Measurements from ENCODE around the gene SIGLEC15. TPM values are rescaled to one million over a fixed set of nuclear protein-coding genes. Genes with fewer than 3 reads are reported as not detected.
"Not testable (repeated sequence)": the region's sequence is repeated elsewhere in the genome, so short reads cannot be mapped to it uniquely, and the experiment has no call there.

SIGLEC15 gene
- total RNA-seq, 2 donors from 2014 or later = 0.26 to 2.0 TPM

DNA sequence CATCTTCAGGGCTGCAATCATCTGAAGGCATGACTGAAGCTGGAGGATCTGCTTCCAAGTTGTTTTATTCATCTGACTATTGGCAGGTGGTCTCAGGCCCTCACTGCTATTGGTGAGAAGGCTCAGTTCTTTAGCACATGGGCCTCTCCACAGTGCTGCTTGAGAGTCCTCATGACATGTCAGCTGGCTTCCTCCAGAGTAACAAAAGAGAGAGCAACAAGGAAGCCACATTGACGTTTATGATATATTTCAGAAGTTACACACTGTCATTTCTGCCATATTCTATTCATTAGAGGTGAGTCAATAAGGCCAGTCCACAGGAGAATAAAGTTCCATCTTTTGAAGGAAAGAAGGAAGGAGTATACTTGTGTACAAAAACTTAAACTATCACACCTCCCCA is 7.9 kb upstream of the SIGLEC15 start:
- Histone ChIP-seq H3K36me3 (replicated peaks in 1 of 2; ENCODE audit: insufficient read depth in 1 of 2, low read depth in 2 of 2) (no peaks in the 10 kb centered on the region), H3K27me3 (no peaks in the 10 kb centered on the region), H3K9me3 (no peaks in the 10 kb centered on the region), H3K4me1 (no peaks in the 10 kb centered on the region), H3K4me3 (no peak overlapping the region), H3K27ac (no peak overlapping the region)
- intact Hi-C loops (cut with DNase I) = no loop called here
- 44 to 60% methylated on average over 1 of the region's 1 CpG for WGBS, 2 donors
- DNase-seq (no peak), ATAC-seq (no peak)
- TF ChIP-seq POLR2A (IDR thresholded peaks at IDR 0.05) = no peak
- TF ChIP-seq, protein P1, sequence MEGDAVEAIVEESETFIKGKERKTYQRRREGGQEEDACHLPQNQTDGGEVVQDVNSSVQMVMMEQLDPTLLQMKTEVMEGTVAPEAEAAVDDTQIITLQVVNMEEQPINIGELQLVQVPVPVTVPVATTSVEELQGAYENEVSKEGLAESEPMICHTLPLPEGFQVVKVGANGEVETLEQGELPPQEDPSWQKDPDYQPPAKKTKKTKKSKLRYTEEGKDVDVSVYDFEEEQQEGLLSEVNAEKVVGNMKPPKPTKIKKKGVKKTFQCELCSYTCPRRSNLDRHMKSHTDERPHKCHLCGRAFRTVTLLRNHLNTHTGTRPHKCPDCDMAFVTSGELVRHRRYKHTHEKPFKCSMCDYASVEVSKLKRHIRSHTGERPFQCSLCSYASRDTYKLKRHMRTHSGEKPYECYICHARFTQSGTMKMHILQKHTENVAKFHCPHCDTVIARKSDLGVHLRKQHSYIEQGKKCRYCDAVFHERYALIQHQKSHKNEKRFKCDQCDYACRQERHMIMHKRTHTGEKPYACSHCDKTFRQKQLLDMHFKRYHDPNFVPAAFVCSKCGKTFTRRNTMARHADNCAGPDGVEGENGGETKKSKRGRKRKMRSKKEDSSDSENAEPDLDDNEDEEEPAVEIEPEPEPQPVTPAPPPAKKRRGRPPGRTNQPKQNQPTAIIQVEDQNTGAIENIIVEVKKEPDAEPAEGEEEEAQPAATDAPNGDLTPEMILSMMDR (IDR thresholded peaks at IDR 0.05) = no peak

GRCh38 chr18:45818765-45819164 is 6.7 kb upstream of the SIGLEC15 start:
- intact Hi-C loops (cut with DNase I); DNase-seq; ATAC-seq; H3K9me3 ChIP-seq; H3K27me3 ChIP-seq; H3K4me3 ChIP-seq; H3K4me1 ChIP-seq; H3K36me3 ChIP-seq (replicated peaks in 1 of 2; ENCODE audit: insufficient read depth in 1 of 2, low read depth in 2 of 2); H3K27ac ChIP-seq: not testable (repeated sequence)
- WGBS, 2 donors = 69 to 89% methylated on average over 8 of the region's 8 CpGs

DNA sequence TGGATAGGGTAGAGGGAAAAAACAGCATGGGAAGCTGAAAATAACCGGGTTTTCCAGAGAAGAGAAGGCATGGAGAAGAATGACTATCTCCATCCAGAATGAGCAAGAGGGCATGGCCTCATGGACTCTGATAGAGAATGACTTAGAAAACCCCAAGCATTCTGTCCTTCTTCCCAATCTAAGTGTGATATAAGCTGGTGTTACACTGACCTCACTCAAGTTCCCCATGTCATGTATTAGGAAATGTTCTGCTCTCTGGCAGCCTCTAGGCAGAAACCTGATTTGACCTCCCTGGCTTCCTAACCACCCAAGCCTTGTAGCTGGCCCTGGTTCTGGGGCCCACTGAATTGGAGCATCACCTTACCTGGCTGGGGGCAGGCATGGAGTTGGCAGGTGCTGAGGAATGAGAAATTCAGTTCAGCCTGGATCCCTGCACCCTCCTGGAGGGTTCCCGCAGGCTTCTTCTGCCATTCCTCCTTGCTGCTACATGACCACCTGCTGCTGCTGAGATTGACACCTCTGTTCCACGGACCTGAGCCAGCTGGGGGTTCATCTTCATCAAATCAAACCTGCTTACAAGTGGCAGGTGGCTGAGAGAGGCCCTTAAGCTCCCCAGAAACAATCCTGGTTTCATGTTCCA is 5.2 kb upstream of the SIGLEC15 start:
- WGBS, 2 donors = 62 to 65% methylated on average over 3 of the region's 3 CpGs
- intact Hi-C loops (cut with DNase I) = no loop called here

GRCh38 chr18:45821026-45821425 is 4.4 kb upstream of the SIGLEC15 start:
- 81 to 86% methylated on average over 2 of the region's 2 CpGs for WGBS, 2 donors
- Histone ChIP-seq H3K36me3 (replicated peaks in 1 of 2; ENCODE audit: insufficient read depth in 1 of 2, low read depth in 2 of 2) (no peaks in the 10 kb centered on the region), H3K27me3 (no peaks in the 10 kb centered on the region), H3K27ac (no peak overlapping the region), H3K4me3 (no peak overlapping the region), H3K4me1 (no peaks in the 10 kb centered on the region), H3K9me3 (no peaks in the 10 kb centered on the region)
- DNase-seq = no peak
- TF ChIP-seq, protein P1 (IDR thresholded peaks at IDR 0.05) = no peak
- no peak for TF ChIP-seq POLR2A (IDR thresholded peaks at IDR 0.05)
- ATAC-seq = no peak
- intact Hi-C loops (cut with DNase I) = no loop called here

More for the DNA sequence above, 5.2 kb upstream of the SIGLEC15 start:
- DNase-seq = no peak
- Histone ChIP-seq H3K4me3 (no peak overlapping the region), H3K27ac (no peak overlapping the region), H3K4me1 (no peaks in the 10 kb centered on the region), H3K9me3 (no peaks in the 10 kb centered on the region), H3K27me3 (no peaks in the 10 kb centered on the region), H3K36me3 (replicated peaks in 1 of 2; ENCODE audit: insufficient read depth in 1 of 2, low read depth in 2 of 2) (no peaks in the 10 kb centered on the region)
- TF ChIP-seq, protein P1 (IDR thresholded peaks at IDR 0.05) = no peak
- TF ChIP-seq POLR2A (IDR thresholded peaks at IDR 0.05) = no peak
- no peak for ATAC-seq

DNA sequence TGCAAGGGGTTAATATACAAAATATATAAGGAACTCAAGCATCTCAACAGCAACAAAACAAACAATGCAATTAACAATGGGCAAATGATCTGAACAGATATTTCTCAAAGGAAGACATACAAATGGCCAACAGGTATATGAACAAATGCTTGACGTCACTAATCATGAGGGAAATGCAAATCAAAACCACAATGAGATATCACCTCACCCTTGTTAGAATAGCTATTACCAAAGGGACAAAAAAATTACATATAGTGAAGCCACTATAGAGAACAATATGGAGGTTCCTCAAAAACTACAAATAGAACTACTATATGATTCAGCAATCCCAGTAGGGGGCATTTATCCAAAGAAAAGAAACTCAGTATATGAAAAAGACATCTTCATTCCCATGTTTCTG is 3.8 kb upstream of the SIGLEC15 start:
- ATAC-seq (no peak), DNase-seq (no peak)
- no peaks in the 10 kb centered on the region for H3K36me3 ChIP-seq (replicated peaks in 1 of 2; ENCODE audit: insufficient read depth in 1 of 2, low read depth in 2 of 2)
- no peak overlapping the region for H3K27ac ChIP-seq
- WGBS, 2 donors = 75 to 80% methylated on average over 1 of the region's 1 CpG
- TF ChIP-seq POLR2A (IDR thresholded peaks at IDR 0.05) = no peak
- TF ChIP-seq, protein P1 (IDR thresholded peaks at IDR 0.05) = no peak
- H3K4me1 ChIP-seq = no peaks in the 10 kb centered on the region
- no peaks in the 10 kb centered on the region for H3K9me3 ChIP-seq
- intact Hi-C loops (cut with DNase I) = no loop called here
- H3K4me3 ChIP-seq = no peak overlapping the region
- no peaks in the 10 kb centered on the region for H3K27me3 ChIP-seq
